Lower leg skin (tissue), 4 donors: ENCODE measurements around the gene TRMT6. TPM values are rescaled to one million over a fixed set of nuclear protein-coding genes. Genes with fewer than 3 reads are reported as not detected.

Experiments
- DNase-seq, 2 donors: peaks; one replicate each; pipeline ENCODE4 v3.0.0-alpha.2; 2019; ENCODE audit warnings: low spot score in 2 of 2
- H3K4me3 ChIP-seq: fragments of 200-600 bp; sonication (generic); 2 replicates; pipeline ENCODE4 v1.5.1; 2017; ENCODE audit warnings: mild to moderate bottlenecking, low read depth; ENCODE audit not compliant: poor library complexity, severe bottlenecking
- CTCF ChIP-seq, 3 donors: fragments of 450-650 bp; IDR thresholded peaks; one replicate each; pipeline ENCODE4 v1.5.1; 2016; ENCODE audit warnings: antibody characterized with exemption in 3 of 3, mild to moderate bottlenecking in 3 of 3, moderate library complexity in 2 of 3
- POLR2A ChIP-seq, 2 donors: fragments of 450-650 bp; IDR thresholded peaks; one replicate each; pipeline ENCODE4 v1.6.1; 2016 to 2017; ENCODE audit warnings: antibody characterized with exemption in 2 of 2, mild to moderate bottlenecking in 1 of 2, moderate library complexity in 1 of 2
- WGBS, 2 donors: methylation state at CpG; one replicate each; pipeline ENCODE4 v1.1.5; 2018; 5-methylcytosine and 5-hydroxymethylcytosine counted together
- intact Hi-C: fragments of 100-400 bp; cut with DNase I; formaldehyde crosslinking; loops from one replicate; pipeline ENCODE4 v1.15.0; 2023; ENCODE audit warnings: low total_unique reads
- total RNA-seq, 4 donors: library from RNA; depleted of rRNA; stranded (reverse); fragments of >200 nt; gene quantifications; one replicate each; pipeline ENCODE4 v1.1.0, GENCODE V29; 2016

TRMT6 gene
- total RNA-seq, 4 donors from 2014 or later, result 10.2 to 16.1 (median 11.4) TPM

GRCh38 chr20:5989539-5989938 lies 39.2 kb upstream of the TRMT6 start:
- no peak overlapping the region for H3K4me3 ChIP-seq
- intact Hi-C loops, result no loop called here
- WGBS, 2 donors, result 94 to 96% methylated on average over 1 of the region's 1 CpG
- no peak for DNase-seq
- no peak for TF ChIP-seq POLR2A (IDR thresholded peaks at IDR 0.05)
- TF ChIP-seq CTCF (IDR thresholded peaks at IDR 0.05), result no peak

GRCh38 chr20:5987383-5987782 lies 37.0 kb upstream of the TRMT6 start:
- no peak overlapping the region for H3K4me3 ChIP-seq
- WGBS, 2 donors, result 97 to 98% methylated on average over 2 of the region's 2 CpGs
- DNase-seq, result no peak
- intact Hi-C loops, result no loop called here
- no peak for TF ChIP-seq CTCF (IDR thresholded peaks at IDR 0.05)
- TF ChIP-seq POLR2A (IDR thresholded peaks at IDR 0.05), result no peak

- DNase-seq, result no peak
- intact Hi-C loops, result no loop called here
- WGBS, 2 donors, result 78 to 97% methylated on average over 5 of the region's 5 CpGs
- no peak for TF ChIP-seq POLR2A (IDR thresholded peaks at IDR 0.05)
- no peak for TF ChIP-seq CTCF (IDR thresholded peaks at IDR 0.05)
- H3K4me3 ChIP-seq, result no peak overlapping the region
These were observed 30.6 kb upstream of the TRMT6 start for GRCh38 chr20:5980720-5981538.

- WGBS, 2 donors, result 97 to 98% methylated on average over 4 of the region's 4 CpGs
- DNase-seq, result no peak
- TF ChIP-seq CTCF (IDR thresholded peaks at IDR 0.05), result no peak
- TF ChIP-seq POLR2A (IDR thresholded peaks at IDR 0.05), result no peak
- no peak overlapping the region for H3K4me3 ChIP-seq
- intact Hi-C loops, result no loop called here
These were observed 29.5 kb upstream of the TRMT6 start for GRCh38 chr20:5979801-5980200.

GRCh38 chr20:5977975-5978374 lies 27.6 kb upstream of the TRMT6 start:
- DNase-seq, result no peak
- TF ChIP-seq POLR2A (IDR thresholded peaks at IDR 0.05) (no peak), CTCF (IDR thresholded peaks at IDR 0.05) (no peak)
- 96 to 100% methylated on average over 1 of the region's 1 CpG for WGBS, 2 donors
- H3K4me3 ChIP-seq, result no peak overlapping the region
- intact Hi-C loops, result no loop called here

GRCh38 chr20:5977223-5977622 lies 26.9 kb upstream of the TRMT6 start:
- intact Hi-C loops, result no loop called here
- 74 to 79% methylated on average over 2 of the region's 2 CpGs for WGBS, 2 donors
- DNase-seq, result no peak
- no peak for TF ChIP-seq CTCF (IDR thresholded peaks at IDR 0.05)
- H3K4me3 ChIP-seq, result no peak overlapping the region
